Activated CD8-positive, alpha-beta memory T cell treated with anti-CD3 and anti-CD28 coated beads for 36 hours (primary cell): Measurements from ENCODE around the gene C12orf76. TPM values are rescaled to one million over a fixed set of nuclear protein-coding genes. Genes with fewer than 3 reads are reported as not detected.
"Not testable (repeated sequence)": the region's sequence is repeated elsewhere in the genome, so short reads cannot be mapped to it uniquely, and the experiment has no call there.

Source experiments
- CTCF ChIA-PET: fragments of 350-600 bp; sonication (Branson Sonifier 250); formaldehyde crosslinking; loops from one replicate; lab custom pipeline; 2021; ENCODE audit warnings: antibody characterized with exemption; lab: Charles Lee
- POLR2A ChIA-PET: fragments of 350-600 bp; sonication (Branson Sonifier 250); formaldehyde crosslinking; loops from one replicate; lab custom pipeline; 2021; ENCODE audit warnings: antibody characterized with exemption; lab: Charles Lee
- total RNA-seq, 2 experiments: library from RNA; stranded (reverse); gene quantifications; one replicate each; pipeline ENCODE4 v1.2.3, GENCODE V29; 2021

Gene C12orf76
- total RNA-seq, 2 experiments from 2014 or later = 10.6 to 11.7 TPM

GRCh38 chr12:110068654-110069053 lies 20.3 kb upstream of the C12orf76 start:
- ChIA-PET POLR2A (interaction anchor here (0.7 kb wide), 1 partner anchor 1258 kb away, joined by 3 read pairs; no protein-coding TSS in a partner anchor), CTCF (interaction anchor here (0.6 to 1.3 kb wide), 2 partner anchors 16 to 51 kb away, joined by 3 to 5 read pairs; no protein-coding TSS in a partner anchor)

- CTCF ChIA-PET = interaction anchor here (1.3 kb wide), 1 partner anchor 16 kb away, joined by 5 read pairs; no protein-coding TSS in a partner anchor
- POLR2A ChIA-PET = interaction anchor here (0.7 kb wide), 1 partner anchor 1257 kb away, joined by 3 read pairs; no protein-coding TSS in a partner anchor
Observed at GRCh38 chr12:110068115-110068514, 19.8 kb upstream of the C12orf76 start.

GRCh38 chr12:110067531-110067930 lies 19.2 kb upstream of the C12orf76 start:
- ChIA-PET CTCF (no interaction called here), POLR2A (no interaction called here)

GRCh38 chr12:110065540-110065939 lies 17.2 kb upstream of the C12orf76 start:
- POLR2A ChIA-PET = no interaction called here
- CTCF ChIA-PET = no interaction called here

- ChIA-PET POLR2A (interaction anchor here (0.6 kb wide), 1 partner anchor 16 kb away, joined by 3 read pairs; no protein-coding TSS in a partner anchor), CTCF (no interaction called here)
Observed at GRCh38 chr12:110062241-110062640, 13.9 kb upstream of the C12orf76 start.

GRCh38 chr12:110059651-110060000 lies 11.3 kb upstream of the C12orf76 start:
- ChIA-PET CTCF (no interaction called here), POLR2A (no interaction called here)

GRCh38 chr12:110058875-110059615 lies 10.7 kb upstream of the C12orf76 start:
- POLR2A ChIA-PET = no interaction called here
- CTCF ChIA-PET = no interaction called here

- CTCF ChIA-PET = interaction anchor here (0.6 kb wide), 1 partner anchor 20 kb away, joined by 3 read pairs; no protein-coding TSS in a partner anchor
- POLR2A ChIA-PET = not testable (repeated sequence)
Observed at GRCh38 chr12:110056643-110057042, 8.3 kb upstream of the C12orf76 start.

- POLR2A ChIA-PET = not testable (repeated sequence)
- CTCF ChIA-PET = interaction anchor here (0.6 to 0.7 kb wide), 2 partner anchors 21 to 233 kb away, joined by 3 read pairs; no protein-coding TSS in a partner anchor
Observed at GRCh38 chr12:110055375-110056352, 7.3 kb upstream of the C12orf76 start.

GRCh38 chr12:110050927-110051326 lies 2.6 kb upstream of the C12orf76 start:
- POLR2A ChIA-PET = no interaction called here

GRCh38 chr12:110049666-110050065 lies 1.3 kb upstream of the C12orf76 start:
- POLR2A ChIA-PET, CTCF ChIA-PET: not testable (repeated sequence)

More at GRCh38 chr12:110050927-110051326, 2.6 kb upstream of the C12orf76 start:
- CTCF ChIA-PET = no interaction called here

- CTCF ChIA-PET, POLR2A ChIA-PET: not testable (repeated sequence)
Observed at GRCh38 chr12:110049034-110049433, 712 bp upstream of the C12orf76 start.

GRCh38 chr12:110047297-110047940 lies 903 bp downstream of the C12orf76 start:
- POLR2A ChIA-PET = no interaction called here

GRCh38 chr12:110046451-110047187 lies 1.7 kb downstream of the C12orf76 start:
- POLR2A ChIA-PET = no interaction called here
- CTCF ChIA-PET = interaction anchor here (1.3 kb wide), 1 partner anchor 12 kb away, joined by 3 read pairs; no protein-coding TSS in a partner anchor

More at GRCh38 chr12:110047297-110047940, 903 bp downstream of the C12orf76 start:
- CTCF ChIA-PET = interaction anchor here (0.6 kb wide), 1 partner anchor 384 kb away, joined by 4 read pairs; no protein-coding TSS in a partner anchor

GRCh38 chr12:110042264-110042663 lies 6.1 kb downstream of the C12orf76 start:
- ChIA-PET POLR2A (no interaction called here), CTCF (interaction anchor here (0.7 to 1.0 kb wide), 2 partner anchors 8 to 59 kb away, joined by 3 to 5 read pairs; no protein-coding TSS in a partner anchor)

GRCh38 chr12:110039085-110039807 lies 9.1 kb downstream of the C12orf76 start:
- POLR2A ChIA-PET = no interaction called here
- CTCF ChIA-PET = no interaction called here

GRCh38 chr12:110038741-110039084 lies 9.6 kb downstream of the C12orf76 start:
- POLR2A ChIA-PET = no interaction called here
- CTCF ChIA-PET = no interaction called here

- ChIA-PET CTCF (interaction anchor here (1.7 kb wide), 1 partner anchor 9 kb away, joined by 4 read pairs; no protein-coding TSS in a partner anchor), POLR2A (no interaction called here)
Observed at GRCh38 chr12:110037315-110037714, 11.0 kb downstream of the C12orf76 start.
